Raji (cell line): Measurements from ENCODE around the gene PET100.

Experiments used
- POLR2A ChIP-seq: IDR thresholded peaks from 2 replicates; pipeline ENCODE4 v1.6.1; 2011; ENCODE audit warnings: low read depth, low read length, control low read depth; ENCODE audit not compliant: insufficient read depth

Gene PET100

GRCh38 chr19:7648265-7649014, 18.8 kb downstream of the PET100 start:
- TF ChIP-seq POLR2A, result no peak

GRCh38 chr19:7650148-7650547, 20.6 kb downstream of the PET100 start:
- TF ChIP-seq POLR2A, result no peak

GRCh38 chr19:7652061-7652641, 22.6 kb downstream of the PET100 start:
- TF ChIP-seq POLR2A, result peak; percentile 33; the same call in 1 of the 2 replicates

GRCh38 chr19:7654401-7654800, 24.8 kb downstream of the PET100 start:
- TF ChIP-seq POLR2A, result no peak

- TF ChIP-seq POLR2A, result no peak
Observed at GRCh38 chr19:7655581-7655980, 26.0 kb downstream of the PET100 start.

- no peak for TF ChIP-seq POLR2A
Observed at GRCh38 chr19:7657131-7657751, 27.6 kb downstream of the PET100 start.

- peak; percentile 48; the same call in 1 of the 2 replicates for TF ChIP-seq POLR2A
Observed at GRCh38 chr19:7658219-7658686, 28.7 kb downstream of the PET100 start.

GRCh38 chr19:7661744-7662538, 32.3 kb downstream of the PET100 start:
- no peak for TF ChIP-seq POLR2A

GRCh38 chr19:7662657-7663056, 33.1 kb downstream of the PET100 start:
- TF ChIP-seq POLR2A, result no peak

- TF ChIP-seq POLR2A, result no peak
Observed at GRCh38 chr19:7663706-7664105, 34.1 kb downstream of the PET100 start.

GRCh38 chr19:7665076-7665475, 35.5 kb downstream of the PET100 start:
- no peak for TF ChIP-seq POLR2A

GRCh38 chr19:7668842-7669241, 39.2 kb downstream of the PET100 start, which contains the start of gene RETN:
TSS of gene RETN (plus strand) at chr19:7669049. CDS start at chr19:7669327, 278 bp downstream.
- no peak for TF ChIP-seq POLR2A

- no peak for TF ChIP-seq POLR2A
Observed at GRCh38 chr19:7669641-7670040, 40.0 kb downstream of the PET100 start.

- no peak for TF ChIP-seq POLR2A
Observed at GRCh38 chr19:7670150-7670783, 40.7 kb downstream of the PET100 start.

- TF ChIP-seq POLR2A, result no peak
Observed at GRCh38 chr19:7670790-7671189, 41.2 kb downstream of the PET100 start.
